Retinal pigment epithelial cell (primary cell): ENCODE data around the gene KIF26B.

Experiments
- DNase-seq: peaks from one replicate; pipeline ENCODE4 v3.0.0-alpha.2; 2010; ENCODE audit warnings: low read depth
- H3K4me3 ChIP-seq: 2 replicates; pipeline ENCODE4 v1.5.1; 2011; ENCODE audit warnings: mild to moderate bottlenecking, low read length, control low read depth, moderate library complexity
- CTCF ChIP-seq: conservative IDR thresholded peaks from 2 replicates; pipeline ENCODE4 v1.5.1; 2011; ENCODE audit warnings: low read depth, low read length, control low read depth, inconsistent platforms

KIF26B gene

GRCh38 chr1:245370905-245371581 is 216.3 kb downstream of the KIF26B start:
- H3K4me3 ChIP-seq = no peak overlapping the region
- DNase-seq = no peak
- TF ChIP-seq CTCF = no peak

GRCh38 chr1:245373131-245373530 is 218.3 kb downstream of the KIF26B start:
- TF ChIP-seq CTCF = no peak
- DNase-seq = no peak
- H3K4me3 ChIP-seq = no peak overlapping the region

- TF ChIP-seq CTCF = no peak
- no peak for DNase-seq
- H3K4me3 ChIP-seq = no peak overlapping the region
Observed at GRCh38 chr1:245375789-245376460, 221.1 kb downstream of the KIF26B start.

GRCh38 chr1:245377854-245378253 is 223.1 kb downstream of the KIF26B start:
- DNase-seq = no peak
- no peak for TF ChIP-seq CTCF
- H3K4me3 ChIP-seq = no peak overlapping the region

- no peak overlapping the region for H3K4me3 ChIP-seq
- no peak for DNase-seq
- no peak for TF ChIP-seq CTCF
Observed at GRCh38 chr1:245378311-245378722, 223.5 kb downstream of the KIF26B start.

- no peak overlapping the region for H3K4me3 ChIP-seq
- TF ChIP-seq CTCF = no peak
- DNase-seq = no peak
Observed at GRCh38 chr1:245378745-245379144, 224.0 kb downstream of the KIF26B start.
